Urothelium cell line (cell line): Measurements from ENCODE around the gene MRPL11.

Source experiments
- DNase-seq: peaks from one replicate; pipeline ENCODE4 v3.0.0; 2011; ENCODE audit warnings: low spot score, mixed read lengths
- FAIRE-seq: peaks from 2 replicates; lab custom pipeline; 2011; peaks lifted over from hg19 to GRCh38; lab: Jason Lieb, UNC

MRPL11 gene

DNA sequence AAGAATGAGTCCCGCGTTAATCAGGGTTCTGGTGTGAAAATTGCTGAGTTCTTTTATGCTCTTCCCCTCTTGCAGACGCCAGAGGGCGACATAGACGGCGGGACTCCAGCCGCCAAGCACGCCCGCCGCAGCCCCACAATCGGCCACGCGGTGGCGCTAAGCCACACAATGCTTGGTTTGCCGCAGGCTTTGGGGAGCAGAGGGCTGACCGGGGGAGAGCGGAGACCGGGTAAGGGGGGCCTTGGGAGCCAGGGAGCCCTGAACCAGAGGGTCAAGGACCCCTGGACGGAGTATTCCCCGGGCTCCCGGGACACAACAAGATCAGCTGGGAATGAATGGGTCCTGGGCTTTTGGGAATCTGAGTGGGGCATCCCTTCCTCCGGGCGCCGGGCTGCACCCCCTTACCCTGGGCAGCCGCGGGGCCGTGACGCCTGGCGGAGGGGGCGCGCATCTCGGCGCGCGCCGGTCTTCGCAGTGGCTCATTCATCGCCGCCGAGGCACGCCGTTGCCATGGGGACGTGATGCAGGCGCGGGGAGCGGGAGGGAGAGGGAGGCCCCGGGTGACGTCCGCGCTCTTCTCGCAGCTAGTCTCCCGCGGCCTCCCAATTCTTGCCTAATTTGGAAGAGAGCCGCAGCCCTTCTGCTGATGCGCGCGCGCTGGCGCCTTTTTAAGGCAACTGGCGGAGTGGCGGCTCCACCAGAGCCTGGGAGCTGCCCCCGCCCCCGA is 30.0 kb downstream of the MRPL11 start:
- DNase-seq (peak; percentile 95), FAIRE-seq (peak; percentile 82)

DNA sequence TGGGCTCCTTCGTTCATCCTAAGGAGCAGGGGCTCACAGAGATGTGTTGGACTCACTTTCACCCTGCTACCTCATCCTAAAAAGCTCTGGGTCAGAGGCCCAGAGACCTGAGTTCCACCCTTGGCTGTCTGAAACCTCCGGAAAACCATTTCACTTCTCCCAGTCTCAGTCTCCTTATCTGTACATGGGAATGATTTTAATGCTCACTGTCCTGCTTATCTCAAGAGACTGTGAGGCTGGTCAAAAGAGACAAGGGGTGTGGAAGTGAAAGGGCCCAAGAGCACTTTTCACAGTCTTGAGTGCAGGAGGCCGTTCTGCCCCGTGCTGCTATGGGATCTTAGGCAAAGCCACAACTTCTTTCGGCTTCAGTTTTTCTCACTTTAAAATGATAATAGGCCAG is 31.0 kb downstream of the MRPL11 start:
- no peak for FAIRE-seq
- DNase-seq: no peak

DNA sequence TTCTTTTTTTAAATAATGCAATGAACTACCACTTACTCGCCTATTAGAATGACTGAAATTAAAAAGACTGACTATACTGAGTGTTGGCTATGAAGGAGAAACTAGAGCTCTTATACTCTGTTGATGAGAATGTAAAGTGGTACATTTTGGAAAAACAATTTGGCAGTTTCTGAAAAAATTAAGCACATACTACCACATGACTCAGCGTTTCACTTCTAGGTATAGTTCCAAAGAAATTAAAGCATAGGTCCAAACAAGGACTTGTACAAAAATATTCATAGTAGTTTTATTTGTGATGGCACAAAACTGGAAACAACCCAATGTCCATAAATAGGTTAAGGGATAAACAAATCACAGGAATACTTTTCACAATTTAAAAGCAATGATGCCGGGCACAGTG is 44.7 kb downstream of the MRPL11 start:
- DNase-seq: no peak
- no peak for FAIRE-seq

GRCh38 chr11:66391322-66391721 is 47.3 kb downstream of the MRPL11 start:
- FAIRE-seq: no peak
- no peak for DNase-seq

- FAIRE-seq (no peak), DNase-seq (peak; percentile 55)
Measured at GRCh38 chr11:66388780-66389386, 49.8 kb downstream of the MRPL11 start.

DNA sequence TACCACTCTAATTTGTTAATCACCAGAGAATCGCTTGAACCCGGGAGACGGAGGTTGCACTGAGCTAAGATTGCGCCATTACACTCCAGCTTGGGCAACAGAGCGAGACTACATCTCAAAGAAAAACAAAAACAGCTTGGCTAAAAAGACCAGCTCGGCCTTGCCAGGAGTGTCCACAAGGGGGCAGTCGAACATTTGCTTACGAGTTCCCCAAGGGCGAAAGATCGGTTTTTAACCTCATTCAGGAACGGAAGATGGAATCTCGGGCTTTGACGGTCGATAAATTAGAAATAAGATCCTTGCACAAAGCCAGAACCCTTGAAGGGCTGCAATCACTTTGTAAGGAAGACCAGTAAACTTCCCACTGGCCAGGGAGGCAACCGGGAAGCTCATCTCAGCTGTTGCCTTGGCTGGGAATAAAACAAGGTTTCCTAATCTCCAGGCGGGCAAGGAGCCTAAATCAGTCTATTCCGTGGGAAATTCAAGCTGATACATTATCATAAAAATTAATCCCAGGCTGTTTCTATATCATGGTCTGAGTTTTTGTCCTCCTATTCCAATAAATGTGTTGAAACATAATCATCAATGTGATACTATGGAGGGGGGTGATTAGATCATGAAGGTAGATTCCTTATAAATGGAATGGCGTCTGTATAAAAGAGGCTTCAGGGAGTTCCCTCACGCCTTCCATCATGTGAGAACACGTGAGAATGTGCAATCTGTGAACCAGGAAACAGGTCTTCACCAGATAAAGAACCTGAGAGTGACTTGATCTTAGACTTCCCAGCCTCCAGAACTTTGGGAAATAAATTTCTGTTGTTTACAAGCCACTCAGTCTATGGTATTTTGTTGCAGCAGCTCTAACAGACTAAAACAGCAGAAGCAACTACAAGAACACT is 52.2 kb downstream of the MRPL11 start:
- DNase-seq: peak; percentile 71
- no peak for FAIRE-seq
